ENCODE data around the gene FBN3.
"Not testable (repeated sequence)": the region's sequence is repeated elsewhere in the genome, so short reads cannot be mapped to it uniquely, and the experiment has no call there.

Gene FBN3

DNA sequence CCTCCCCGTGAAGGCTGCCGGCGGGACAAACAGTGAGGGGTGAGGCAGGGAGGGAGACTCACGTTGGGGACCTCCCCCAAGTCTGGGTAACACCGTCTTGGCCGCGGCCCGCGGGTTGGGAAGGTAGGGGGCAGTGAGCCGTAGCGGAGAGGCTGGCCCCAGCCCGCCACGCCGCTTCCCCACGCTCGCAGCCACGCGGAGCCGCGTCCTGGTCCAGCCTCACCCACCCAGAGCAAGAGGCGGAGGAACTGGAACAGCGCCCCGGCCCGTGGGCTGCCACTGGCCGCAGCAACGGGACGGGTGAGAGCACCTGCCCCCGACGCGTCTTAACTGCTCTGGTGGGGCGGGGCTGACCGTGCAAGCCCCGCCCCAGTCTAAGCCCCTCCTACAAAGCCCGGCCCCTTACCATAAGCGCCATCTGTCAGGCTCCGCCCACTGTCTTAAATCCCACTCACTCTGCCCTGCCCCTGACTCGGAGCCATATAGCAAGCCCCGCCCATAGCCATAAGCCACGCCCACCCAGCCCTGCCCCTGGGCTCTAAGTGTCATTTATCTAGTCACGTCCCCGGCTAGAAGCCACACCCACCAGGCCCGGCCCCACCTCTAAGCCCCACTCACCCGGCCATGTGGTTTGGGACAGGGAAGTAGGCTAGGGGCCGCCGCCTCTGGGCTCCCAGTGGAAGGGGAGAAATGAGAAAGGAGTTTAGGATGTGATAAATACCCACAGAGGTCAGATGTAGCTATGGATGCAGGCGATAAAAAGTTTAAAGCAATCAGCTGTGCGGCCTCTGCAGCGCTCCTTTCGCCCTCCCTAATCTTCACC is 98.9 kb downstream of the FBN3 start:
- DNase-seq = no peak

DNA sequence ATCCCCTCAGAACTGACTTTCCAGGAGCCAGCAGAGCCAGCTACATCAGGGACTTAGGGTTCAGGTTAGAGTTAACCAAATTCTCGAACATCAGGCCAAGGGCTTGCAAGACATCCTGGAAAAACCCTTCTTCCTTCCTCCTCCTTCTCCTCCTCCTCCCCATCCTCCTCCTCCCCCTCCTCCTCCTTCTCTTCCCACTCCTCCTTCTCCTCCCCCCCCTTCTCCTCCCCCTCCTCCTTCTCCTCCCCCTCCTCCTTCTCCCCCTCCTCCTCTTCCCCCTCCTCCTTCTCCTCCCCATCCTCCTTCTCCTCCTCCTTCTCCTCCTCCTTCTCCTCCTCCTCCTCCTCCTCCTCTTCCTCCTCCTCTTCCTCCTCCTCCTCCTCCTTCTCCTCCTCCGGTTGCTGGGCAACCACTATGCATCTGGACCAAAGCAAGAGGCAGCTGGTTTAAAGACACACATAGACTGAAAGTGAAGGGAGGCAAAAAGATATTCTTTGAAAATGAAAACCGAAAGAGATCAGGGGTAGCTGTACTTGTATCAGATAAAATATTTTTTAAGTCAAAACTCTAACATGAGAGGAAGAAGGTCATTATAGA is 102.7 kb downstream of the FBN3 start:
- DNase-seq = no peak

DNA sequence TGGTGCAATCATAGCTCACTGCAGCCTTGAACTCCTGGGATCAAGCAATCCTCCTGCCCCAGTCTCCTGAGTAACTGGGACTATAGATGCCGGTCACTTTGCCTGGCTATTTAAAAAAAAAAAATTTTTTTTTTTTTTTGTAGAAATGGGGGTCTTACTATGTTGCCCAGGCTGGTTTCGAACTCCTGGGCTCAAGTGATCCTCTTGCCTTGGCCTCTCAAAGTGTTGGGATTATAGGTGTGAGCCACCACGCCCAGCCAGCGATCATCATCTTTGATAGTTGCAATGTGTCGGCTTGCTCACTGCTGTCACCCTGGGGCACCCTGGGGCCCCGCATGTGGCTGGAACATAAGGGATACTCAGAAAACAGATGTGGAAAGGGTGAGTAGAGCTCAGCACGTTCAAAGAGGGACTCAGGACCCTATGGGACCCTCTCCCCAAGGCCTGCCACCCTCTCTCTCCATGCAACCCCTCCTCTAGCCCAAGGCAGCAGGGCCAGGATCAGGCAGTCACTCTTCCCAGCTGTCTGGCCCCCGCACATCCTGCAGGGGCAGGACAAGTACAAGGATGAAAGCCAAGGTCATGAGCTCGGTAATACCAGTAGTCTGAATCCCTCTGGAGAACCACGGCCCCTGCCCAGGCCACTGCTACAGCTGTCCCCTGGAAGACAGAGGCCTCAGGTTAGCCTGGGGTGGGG is 103.4 kb downstream of the FBN3 start:
- no peak for DNase-seq

DNA sequence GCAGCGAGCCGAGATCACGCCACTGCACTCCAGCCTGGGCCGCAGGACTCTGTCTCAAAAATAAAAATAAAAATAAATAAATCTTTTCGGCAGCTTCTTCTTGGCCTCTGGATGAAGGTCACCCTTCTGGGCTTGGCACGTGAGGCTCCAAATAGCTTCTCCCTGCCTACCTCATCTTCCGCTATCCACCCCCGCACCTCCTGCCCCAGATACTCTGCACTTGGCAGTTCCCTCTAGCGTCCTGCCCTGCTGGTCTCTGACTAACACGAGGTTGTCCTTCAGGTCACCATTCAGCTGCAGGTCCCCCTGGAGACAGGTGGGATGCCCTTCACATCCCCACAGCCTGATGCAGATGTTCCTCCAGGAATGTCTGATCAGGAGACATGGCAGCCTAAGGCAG is 105.4 kb downstream of the FBN3 start:
- DNase-seq = no peak

DNA sequence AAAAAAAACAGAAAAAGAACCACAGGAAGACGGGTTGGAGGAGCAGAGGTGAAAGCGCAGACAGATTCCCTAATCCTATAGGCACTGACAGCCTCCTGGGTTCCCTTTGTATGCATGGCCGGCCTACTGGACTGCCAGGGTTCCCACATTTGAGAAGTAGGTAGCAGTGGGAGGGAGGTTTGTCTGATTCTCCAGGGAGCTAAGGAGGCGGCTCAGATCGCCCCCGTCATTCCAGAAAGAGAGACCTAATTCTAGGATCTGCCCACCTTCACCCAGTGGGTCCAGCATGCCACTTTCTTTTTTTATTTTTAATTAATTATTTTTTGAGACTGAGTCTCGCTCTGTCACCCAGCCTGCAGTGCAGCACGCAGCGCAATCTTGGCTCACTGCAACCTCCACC is 106.5 kb downstream of the FBN3 start:
- no peak for DNase-seq

DNA sequence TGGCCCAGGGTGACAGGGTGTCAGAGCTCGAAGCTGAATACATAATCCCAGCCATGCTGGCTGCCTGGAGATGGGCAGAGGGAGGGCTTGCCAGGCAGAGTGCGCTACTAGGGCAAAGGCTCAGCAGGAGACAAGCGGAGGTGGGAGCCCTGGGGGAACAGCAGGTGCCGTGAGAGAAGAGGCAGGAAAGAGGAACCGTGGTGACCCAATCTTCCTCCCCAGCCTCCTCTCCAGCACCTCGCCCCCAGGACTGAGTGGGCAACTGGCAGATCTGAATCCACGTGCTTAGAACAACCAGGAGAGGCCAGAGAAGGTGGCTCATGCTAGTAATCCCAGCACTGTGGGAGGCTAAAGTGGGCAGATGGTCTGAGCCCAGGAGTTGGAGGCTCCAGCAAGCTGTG is 107.9 kb downstream of the FBN3 start:
- no peak for DNase-seq

DNA sequence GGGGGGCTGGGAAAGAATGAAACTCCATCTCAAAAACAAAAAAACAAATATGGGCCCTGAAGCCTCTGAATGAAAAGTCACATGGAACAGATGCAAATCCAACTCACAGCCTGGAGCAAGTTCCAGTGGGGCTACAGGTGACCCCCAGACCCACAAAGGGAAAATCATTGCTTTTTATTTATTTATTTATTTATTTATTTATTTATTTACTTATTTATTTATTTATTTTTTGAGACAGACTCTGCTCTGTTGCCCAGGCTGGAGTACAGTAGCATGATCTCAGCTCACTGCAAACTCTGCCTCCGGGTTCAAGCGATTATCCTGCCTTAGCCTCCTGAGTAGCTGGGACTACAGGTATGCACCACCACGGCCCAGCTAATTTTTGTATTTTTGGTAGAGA is 110.2 kb downstream of the FBN3 start:
- no peak for DNase-seq

DNA sequence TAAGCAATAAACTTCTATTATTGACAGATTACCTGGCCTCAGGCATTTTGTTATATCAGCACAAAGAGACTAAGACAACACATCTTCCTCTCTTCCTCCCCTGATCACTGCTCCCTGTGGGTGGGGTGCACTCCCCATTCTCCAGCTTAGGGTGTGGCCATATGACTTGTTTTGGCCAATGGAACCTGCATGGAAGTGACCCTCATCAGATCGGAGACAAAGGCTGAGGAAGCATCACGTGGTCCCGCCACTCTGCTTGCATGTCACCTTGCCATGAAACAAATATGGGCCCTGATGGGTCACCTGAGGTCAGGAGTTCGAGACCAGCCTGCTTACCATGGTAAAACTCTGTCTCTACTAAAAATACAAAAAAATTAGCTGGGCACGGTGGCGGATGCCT is 110.6 kb downstream of the FBN3 start:
- DNase-seq = no peak

DNA sequence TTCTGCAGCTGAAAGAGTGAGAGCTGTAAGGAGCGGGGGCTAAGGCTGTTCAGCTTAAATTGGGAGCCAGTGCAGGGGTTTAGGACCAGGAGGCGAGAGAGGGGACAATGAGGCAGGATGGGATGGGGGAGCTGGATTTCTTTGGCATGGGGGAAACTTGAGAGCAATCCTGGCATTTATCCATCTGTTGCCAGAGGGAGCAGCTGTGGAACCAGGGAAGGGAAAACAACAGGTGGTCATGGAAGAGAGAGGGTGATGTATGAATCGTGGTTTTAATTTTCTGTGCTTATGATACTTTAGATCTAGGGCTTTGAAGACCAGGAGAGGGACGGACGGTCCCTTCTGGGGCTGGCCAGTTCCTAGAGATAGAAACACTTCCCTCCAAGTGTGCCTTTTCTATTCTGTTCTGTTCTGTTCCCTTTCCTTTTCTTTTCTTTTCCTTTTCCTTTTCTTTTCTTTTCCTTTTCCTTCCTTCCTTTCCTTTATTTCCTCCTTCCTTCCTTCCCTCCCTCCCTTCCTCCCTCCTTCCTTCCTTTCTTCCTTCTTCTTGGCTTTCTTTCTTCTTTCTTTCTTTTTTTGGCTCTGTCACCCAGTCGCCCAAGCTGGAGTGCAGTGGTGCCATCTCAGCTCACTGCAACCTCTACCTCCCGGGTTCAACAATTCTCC is 112.8 kb downstream of the FBN3 start:
- peak; percentile 70 for DNase-seq

DNA sequence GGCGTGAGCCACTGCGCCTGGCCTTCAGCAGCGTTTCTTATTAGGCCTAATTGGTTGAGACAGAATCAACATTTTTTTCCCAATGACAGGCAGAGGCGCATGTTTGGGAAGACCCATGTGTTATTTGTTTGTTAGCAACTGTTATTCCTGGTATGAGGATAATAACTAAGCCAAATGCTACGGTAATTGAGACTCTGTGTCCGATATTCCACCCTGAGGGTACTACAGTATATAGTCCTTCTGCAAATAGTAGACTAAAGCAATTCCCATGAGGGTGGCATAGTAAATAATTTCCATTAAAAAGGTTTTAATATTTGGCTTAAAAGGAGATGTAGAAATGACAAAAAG is 115.2 kb downstream of the FBN3 start:
- no peak for DNase-seq

DNA sequence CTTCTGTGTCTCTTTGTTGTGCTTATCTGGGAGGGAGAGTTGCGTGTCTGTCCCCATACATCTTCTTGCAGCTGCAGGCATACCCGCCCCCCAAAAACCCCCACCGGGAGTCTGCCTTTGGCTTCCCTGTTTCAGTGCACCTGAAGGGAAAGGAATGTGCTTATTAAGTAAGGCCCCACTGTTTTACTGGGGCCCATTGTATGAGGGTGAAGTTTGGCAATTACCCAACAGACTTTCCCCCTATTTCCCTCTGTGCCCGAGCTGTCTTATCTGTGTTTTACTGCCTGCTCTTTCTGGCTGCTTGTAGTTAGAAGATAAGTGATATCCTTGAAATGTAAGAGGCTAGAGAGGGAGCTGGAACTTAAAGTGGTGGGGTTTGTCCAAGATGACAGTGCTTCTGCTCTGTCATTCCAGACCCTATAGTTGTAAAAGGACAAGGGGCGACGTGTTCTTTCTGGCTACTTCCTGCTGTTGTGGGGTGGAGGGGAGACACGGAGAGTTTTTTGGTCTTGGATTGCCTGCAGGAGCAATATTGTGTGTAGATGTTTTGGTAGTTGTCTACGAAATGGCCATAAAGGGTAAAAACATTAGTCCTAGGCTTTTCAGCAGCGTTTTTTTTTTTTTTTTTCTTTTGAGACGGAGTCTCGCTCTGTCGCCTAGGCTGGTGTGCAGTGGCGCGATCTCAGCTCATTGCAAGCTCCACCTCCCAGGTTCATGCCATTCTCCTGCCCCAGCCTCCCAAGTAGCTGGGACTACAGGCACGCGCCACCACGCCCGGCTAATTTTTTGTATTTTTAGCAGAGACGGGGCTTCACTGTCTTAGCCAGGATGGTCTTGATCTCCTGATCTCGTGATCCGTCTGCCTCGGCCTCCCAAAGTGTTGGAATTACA is 115.9 kb downstream of the FBN3 start:
- not testable (repeated sequence) for DNase-seq

DNA sequence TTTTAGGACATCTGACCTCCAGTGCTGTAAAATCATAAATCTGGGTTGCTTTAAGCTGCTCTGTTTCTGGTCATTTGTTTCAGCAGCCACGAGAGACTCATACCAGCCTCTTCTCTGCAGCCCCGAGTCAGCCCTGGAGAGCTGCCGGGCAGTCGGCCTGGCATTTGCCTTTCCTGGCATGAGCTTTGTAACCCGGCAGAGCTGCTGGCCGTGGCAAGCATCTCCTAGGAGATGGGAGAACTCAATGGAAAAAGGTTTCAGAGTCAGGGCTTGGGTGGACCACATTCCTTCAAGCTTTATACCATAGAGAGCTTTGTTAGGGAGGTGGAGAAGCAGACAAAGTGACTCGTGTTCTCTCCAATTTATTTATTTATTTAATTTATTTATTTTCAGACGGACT is 118.4 kb downstream of the FBN3 start:
- no peak for DNase-seq

DNA sequence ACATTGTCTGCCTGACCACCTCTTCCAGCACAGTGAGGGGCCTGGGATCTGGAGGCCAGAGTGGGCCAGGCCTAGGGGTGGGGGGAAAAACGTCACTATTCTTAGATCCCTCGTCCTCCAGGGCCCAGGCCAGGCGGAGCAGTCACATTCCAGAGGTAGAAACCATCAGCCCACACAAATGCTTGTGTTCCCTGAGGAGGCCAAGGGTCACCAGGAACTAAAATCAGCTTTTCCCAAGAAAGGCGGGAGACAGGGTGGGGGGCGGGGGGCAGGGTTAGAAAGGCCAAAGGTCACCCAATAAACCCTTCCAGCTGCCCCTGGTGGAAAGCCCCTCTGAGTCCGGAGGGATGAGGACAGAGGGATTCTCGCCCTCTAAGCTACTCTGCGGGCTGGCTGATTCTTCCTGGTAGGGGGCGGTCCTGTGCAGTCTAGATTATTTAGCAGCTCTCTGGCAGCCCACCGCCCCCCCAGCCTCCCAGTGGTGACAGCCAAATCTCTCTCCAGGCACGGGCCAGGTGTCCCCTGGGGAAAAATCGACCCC is 120.4 kb downstream of the FBN3 start:
- no peak for DNase-seq

DNA sequence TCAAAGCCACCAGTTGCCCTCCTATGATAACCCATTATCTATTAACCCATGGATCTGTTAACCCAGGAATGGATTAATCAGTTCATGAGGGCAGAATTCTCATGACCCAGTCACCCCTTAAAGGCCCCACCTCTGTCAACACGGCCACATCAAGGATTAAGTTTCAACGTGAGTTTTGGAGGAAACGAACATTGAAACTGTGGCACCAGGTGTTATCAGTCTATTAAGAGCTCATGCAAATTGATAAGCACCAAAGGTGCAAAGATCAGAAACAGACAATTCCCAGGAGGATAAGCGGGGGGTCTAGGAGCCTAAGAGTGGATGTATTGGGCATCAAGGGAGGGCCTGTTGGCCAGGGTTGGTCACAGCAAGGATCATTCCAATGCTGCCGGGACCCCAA is 124.1 kb downstream of the FBN3 start:
- DNase-seq = no peak

DNA sequence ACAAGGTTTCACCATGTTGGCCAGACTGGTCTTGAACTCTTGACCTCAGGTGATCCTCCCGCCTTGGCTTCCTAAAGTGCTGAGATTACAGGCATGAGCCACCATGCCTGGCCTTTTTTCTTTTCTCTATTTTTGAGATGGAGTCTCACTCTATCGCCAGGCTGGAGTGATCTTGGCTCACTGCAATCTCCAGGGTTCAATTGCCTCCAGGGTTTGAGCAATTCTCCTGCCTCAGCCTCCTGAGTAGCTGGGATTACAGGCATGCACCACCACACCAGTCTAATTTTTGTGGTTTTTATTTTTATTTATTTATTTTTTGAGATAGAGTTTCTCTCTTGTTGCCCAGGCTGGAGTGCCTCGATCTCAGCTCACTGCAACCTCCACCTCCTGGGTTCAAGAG is 125.1 kb downstream of the FBN3 start:
- DNase-seq = not testable (repeated sequence)

DNA sequence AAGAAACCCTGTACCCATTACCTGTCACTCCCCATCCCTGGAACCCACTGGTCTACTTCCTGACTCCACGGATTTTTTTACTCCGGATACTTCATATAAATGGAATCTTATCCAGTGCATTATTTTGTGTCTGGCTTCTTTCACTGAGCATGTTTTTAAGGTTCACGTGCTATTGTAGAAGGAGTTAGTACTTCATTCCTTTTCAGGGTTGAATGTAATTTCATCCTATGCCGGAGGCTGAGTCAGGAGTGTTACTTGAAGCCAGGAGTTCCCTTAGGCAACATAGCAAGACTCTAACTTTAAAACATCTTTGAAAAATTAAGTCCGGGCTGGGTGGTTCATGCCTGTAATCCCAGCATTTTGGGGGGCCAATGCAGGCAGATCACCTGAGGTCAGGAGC is 126.0 kb downstream of the FBN3 start:
- no peak for DNase-seq

DNA sequence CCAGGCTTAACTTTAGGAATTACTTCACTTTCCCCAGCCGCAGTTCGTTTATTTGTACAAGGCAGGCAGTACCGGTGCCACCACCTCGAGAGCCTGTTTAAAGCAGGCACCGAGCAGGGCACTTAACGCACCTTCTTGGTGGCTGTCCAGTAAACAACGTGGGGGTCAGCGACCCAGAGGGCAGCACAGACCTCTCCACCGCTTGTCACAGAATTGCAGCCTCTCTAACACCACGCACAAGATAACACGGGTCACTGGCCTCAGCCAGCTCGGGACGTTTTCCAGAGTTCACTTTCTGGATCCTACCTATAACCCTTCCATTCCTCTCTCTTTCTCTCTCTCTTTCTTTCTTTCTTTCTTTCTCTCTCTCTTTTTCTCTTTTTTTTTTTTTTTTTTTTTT is 127.1 kb downstream of the FBN3 start:
- no peak for DNase-seq

DNA sequence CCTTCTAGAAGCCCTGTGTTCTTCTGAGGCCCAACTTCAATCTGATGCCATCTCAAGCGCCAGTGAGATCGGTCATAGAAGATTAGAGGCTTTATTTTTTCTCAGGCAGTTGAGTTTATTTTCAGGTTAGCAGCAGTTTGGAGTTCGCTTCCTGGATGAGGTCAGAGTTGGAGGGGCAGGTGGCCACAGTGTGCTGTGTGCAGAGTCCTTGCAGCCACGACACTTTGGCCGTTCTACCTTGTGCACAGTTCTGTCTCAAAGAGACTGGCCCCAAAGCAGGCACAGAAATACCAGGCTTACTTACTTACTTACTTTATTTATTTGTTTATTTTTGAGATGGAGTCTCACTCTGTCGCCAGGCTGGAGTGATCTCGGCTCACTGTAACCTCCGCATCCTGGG is 128.0 kb downstream of the FBN3 start:
- DNase-seq = no peak

DNA sequence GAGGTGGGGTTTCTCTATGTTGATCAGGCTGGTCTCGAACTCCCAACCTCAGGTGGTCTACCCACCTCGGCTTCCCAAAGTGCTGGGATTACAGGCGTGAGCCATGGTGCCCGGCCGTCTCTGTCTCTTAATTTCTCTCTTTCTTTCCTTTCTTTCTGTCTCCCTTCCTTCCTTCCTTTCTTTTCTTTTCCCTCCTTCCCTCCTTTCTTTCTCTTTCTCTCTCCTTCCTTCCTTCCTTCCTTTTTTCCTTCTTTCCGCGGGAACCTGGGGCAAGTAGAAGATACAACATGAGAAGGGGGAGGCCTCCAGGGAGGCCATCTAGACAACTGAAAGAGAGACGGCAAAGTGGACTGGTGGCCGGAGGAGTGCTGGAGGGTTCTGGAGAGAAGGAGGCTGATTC is 128.7 kb downstream of the FBN3 start:
- no peak for DNase-seq

DNA sequence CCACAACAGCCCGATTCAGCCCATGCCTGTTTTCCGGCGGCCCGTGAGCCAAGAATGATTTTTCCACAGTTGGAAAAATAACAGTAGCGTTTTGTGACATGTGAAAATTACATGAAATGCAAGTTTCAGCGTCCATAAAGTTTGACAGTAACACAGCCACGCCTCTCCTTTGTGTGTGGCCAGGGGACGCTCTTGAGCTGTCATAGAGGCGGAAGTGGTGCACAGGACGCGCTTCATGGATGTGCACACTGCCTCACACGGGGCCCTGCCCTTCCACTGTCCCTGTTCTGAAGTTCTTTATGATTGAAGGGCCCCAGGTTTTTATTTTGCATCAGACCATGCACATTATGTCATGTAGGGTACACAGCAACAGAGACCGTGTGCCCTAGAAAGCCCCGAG is 131.6 kb downstream of the FBN3 start:
- no peak for DNase-seq
